RWPE2 (cell line): ENCODE measurements around the gene IGFBP3.

Source experiments
- ATAC-seq: fragments of 200-7000 bp; cut with Tn5 transposase; 3 replicates; pipeline ENCODE4 v1.9.1; 2021; ENCODE audit warnings: low read depth
- DNase-seq: peaks from one replicate; pipeline ENCODE4 v3.0.0-alpha.2; 2020; ENCODE audit warnings: low spot score
- H3K27ac ChIP-seq: fragments of 450-650 bp; 2 replicates; pipeline ENCODE4 v1.5.1; 2017; ENCODE audit warnings: mild to moderate bottlenecking; ENCODE audit not compliant: poor library complexity, severe bottlenecking
- H3K27me3 ChIP-seq: fragments of 250-450 bp; sonication (Bioruptor Pico); 2 replicates; pipeline ENCODE4 v1.5.1; 2021; ENCODE audit warnings: mild to moderate bottlenecking, moderate library complexity; ENCODE audit not compliant: insufficient read depth, poor library complexity, severe bottlenecking
- H3K36me3 ChIP-seq: fragments of 250-450 bp; sonication (Bioruptor Pico); 2 replicates; pipeline ENCODE4 v1.5.1; 2020; ENCODE audit warnings: low read depth, mild to moderate bottlenecking, moderate library complexity
- H3K4me1 ChIP-seq: fragments of 250-450 bp; sonication (Bioruptor Pico); 2 replicates; pipeline ENCODE4 v1.5.1; 2021; ENCODE audit warnings: mild to moderate bottlenecking, moderate library complexity; ENCODE audit not compliant: insufficient read depth, poor library complexity, severe bottlenecking
- H3K4me3 ChIP-seq: fragments of 250-450 bp; sonication (Bioruptor Pico); 2 replicates; pipeline ENCODE4 v1.5.1; 2021; ENCODE audit warnings: mild to moderate bottlenecking, moderate library complexity; ENCODE audit not compliant: severe bottlenecking
- H3K9me3 ChIP-seq: fragments of 250-450 bp; sonication (Bioruptor Pico); 2 replicates; pipeline ENCODE4 v1.5.1; 2021; ENCODE audit warnings: mild to moderate bottlenecking, moderate library complexity; ENCODE audit not compliant: severe bottlenecking
- CTCF ChIP-seq: fragments of 450-650 bp; IDR thresholded peaks from one replicate; pipeline ENCODE4 v1.5.1; 2017; ENCODE audit warnings: mild to moderate bottlenecking, moderate library complexity; ENCODE audit not compliant: poor library complexity, severe bottlenecking

Gene IGFBP3

DNA sequence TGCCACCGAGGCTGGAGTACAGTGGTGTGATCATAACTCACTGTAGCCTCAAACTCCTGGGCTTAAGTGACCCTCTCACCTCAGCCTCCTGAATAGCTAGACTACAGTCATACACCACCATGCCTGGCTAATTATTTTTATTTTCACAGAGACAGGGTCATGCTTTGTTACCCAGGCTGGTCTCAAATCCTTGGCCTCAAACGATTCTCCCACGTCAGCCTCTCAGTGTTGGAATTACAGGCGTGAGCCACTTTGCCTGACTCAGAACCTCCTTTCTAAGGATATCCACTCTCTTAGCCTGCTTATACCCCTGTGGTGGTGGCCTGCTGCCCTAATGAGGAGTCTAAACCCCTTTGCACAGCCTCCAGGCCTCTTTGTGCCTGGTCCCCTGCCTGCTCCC lies 36.9 kb downstream of the IGFBP3 start:
- peaks cover 12% of the 10 kb centered on the region for H3K27me3 ChIP-seq
- no peak for TF ChIP-seq CTCF
- H3K4me3 ChIP-seq = no peak overlapping the region
- H3K4me1 ChIP-seq = no peaks in the 10 kb centered on the region
- no peak overlapping the region for H3K27ac ChIP-seq
- no peak for DNase-seq
- no peaks in the 10 kb centered on the region for H3K36me3 ChIP-seq
- no peaks in the 10 kb centered on the region for H3K9me3 ChIP-seq
- no peak for ATAC-seq

DNA sequence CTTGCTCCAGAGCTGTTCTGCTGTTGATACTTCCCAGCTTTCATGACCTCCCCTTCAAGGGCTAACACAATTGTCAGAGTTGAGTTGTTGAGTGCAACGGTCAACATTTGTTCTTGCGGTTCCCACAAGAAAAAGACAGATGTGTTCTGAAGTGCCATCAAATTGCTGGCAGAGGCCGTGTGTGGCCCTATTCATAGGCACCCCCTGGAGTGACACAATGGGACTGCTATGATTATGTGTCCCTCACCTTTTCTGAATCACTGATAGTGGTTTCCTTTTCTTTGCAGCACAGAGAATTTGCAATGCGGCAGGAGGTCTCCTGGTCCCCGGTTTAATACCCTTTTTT lies 38.6 kb downstream of the IGFBP3 start:
- DNase-seq (no peak), ATAC-seq (no peak)
- H3K4me3 ChIP-seq = no peak overlapping the region
- H3K27ac ChIP-seq = no peak overlapping the region
- H3K36me3 ChIP-seq = no peaks in the 10 kb centered on the region
- no peaks in the 10 kb centered on the region for H3K9me3 ChIP-seq
- TF ChIP-seq CTCF = no peak
- no peaks in the 10 kb centered on the region for H3K4me1 ChIP-seq
- peaks cover 1% of the 10 kb centered on the region for H3K27me3 ChIP-seq

- Histone ChIP-seq H3K9me3 (no peaks in the 10 kb centered on the region), H3K4me1 (no peaks in the 10 kb centered on the region), H3K4me3 (no peak overlapping the region), H3K27ac (no peak overlapping the region), H3K36me3 (no peaks in the 10 kb centered on the region), H3K27me3 (no peaks in the 10 kb centered on the region)
- DNase-seq (no peak), ATAC-seq (peak; percentile 56; the same call in 2 of the 3 replicates)
- TF ChIP-seq CTCF = no peak
Observed at GRCh38 chr7:45881759-45882464, 39.2 kb downstream of the IGFBP3 start.

- Histone ChIP-seq H3K4me1 (no peaks in the 10 kb centered on the region), H3K9me3 (no peaks in the 10 kb centered on the region), H3K4me3 (no peak overlapping the region), H3K36me3 (no peaks in the 10 kb centered on the region), H3K27ac (no peak overlapping the region), H3K27me3 (no peaks in the 10 kb centered on the region)
- no peak for TF ChIP-seq CTCF
- no peak for ATAC-seq
- no peak for DNase-seq
Observed at GRCh38 chr7:45881280-45881758, 39.8 kb downstream of the IGFBP3 start.

- Histone ChIP-seq H3K27ac (no peak overlapping the region), H3K4me1 (no peaks in the 10 kb centered on the region), H3K36me3 (no peaks in the 10 kb centered on the region), H3K27me3 (no peaks in the 10 kb centered on the region), H3K9me3 (no peaks in the 10 kb centered on the region), H3K4me3 (no peak overlapping the region)
- TF ChIP-seq CTCF = no peak
- DNase-seq (no peak), ATAC-seq (no peak)
Observed at GRCh38 chr7:45880433-45880860, 40.6 kb downstream of the IGFBP3 start.
